ENCODE results near the gene TRAPPC5.

Gene TRAPPC5

DNA sequence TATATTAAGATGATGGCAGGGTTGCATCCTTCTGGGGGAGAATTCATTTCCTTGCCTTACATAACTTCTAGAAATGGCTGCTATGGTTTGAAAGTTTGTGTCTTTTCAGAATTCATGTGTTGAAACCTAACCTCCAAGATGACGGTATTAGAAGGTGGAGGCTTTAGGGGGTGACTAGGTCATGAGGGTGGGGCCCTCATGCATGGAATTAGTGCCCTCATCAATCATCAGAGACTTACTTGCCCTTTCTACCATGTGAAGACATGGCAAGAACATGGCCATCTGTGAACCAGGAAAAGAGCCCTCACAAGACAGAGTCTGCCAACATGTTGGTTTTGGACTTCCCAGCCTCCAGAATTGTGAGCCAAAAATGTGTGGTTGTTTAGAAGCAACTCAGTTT, 36.1 kb downstream of the TRAPPC5 start (continued):
- TF ChIP-seq, protein P1, sequence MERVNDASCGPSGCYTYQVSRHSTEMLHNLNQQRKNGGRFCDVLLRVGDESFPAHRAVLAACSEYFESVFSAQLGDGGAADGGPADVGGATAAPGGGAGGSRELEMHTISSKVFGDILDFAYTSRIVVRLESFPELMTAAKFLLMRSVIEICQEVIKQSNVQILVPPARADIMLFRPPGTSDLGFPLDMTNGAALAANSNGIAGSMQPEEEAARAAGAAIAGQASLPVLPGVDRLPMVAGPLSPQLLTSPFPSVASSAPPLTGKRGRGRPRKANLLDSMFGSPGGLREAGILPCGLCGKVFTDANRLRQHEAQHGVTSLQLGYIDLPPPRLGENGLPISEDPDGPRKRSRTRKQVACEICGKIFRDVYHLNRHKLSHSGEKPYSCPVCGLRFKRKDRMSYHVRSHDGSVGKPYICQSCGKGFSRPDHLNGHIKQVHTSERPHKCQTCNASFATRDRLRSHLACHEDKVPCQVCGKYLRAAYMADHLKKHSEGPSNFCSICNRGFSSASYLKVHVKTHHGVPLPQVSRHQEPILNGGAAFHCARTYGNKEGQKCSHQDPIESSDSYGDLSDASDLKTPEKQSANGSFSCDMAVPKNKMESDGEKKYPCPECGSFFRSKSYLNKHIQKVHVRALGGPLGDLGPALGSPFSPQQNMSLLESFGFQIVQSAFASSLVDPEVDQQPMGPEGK (CRISPR knock-in tag; IDR thresholded peaks at IDR 0.05; ENCODE audit: borderline replicate concordance) = no peak
- no peak for TF ChIP-seq ZFP3 (CRISPR knock-in tag; IDR thresholded peaks at IDR 0.05)
- TF ChIP-seq, protein P2, sequence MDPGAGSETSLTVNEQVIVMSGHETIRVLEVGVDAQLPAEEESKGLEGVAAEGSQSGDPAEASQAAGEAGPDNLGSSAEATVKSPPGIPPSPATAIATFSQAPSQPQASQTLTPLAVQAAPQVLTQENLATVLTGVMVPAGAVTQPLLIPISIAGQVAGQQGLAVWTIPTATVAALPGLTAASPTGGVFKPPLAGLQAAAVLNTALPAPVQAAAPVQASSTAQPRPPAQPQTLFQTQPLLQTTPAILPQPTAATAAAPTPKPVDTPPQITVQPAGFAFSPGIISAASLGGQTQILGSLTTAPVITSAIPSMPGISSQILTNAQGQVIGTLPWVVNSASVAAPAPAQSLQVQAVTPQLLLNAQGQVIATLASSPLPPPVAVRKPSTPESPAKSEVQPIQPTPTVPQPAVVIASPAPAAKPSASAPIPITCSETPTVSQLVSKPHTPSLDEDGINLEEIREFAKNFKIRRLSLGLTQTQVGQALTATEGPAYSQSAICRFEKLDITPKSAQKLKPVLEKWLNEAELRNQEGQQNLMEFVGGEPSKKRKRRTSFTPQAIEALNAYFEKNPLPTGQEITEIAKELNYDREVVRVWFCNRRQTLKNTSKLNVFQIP (CRISPR knock-in tag; IDR thresholded peaks at IDR 0.05; ENCODE audit: borderline replicate concordance, low read depth) = no peak
- no peak for TF ChIP-seq ZNF70 (CRISPR knock-in tag; IDR thresholded peaks at IDR 0.05)
- TF ChIP-seq PPARA (CRISPR knock-in tag; IDR thresholded peaks at IDR 0.05; ENCODE audit: borderline replicate concordance) = no peak

DNA sequence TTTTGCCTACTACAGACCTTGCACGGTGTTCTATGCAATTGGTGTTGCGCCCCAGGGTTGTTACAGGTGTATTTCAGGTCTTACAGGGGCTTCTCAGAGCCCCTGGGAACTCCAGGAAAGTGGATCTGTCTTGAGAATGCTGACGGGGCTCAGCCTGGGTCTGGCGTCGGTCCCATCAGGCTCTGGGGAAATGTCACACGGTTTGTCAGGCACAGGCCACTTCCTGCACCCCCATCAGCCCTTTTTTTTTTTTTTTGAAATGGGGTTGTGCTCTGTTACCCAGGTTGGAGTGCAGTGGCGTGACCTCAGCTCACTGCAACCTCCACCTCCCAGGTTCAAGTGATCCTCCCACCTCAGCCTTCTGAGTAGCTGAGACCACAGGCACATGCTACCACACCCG, 38.0 kb downstream of the TRAPPC5 start:
- ATAC-seq = no peak
- TF ChIP-seq ZFP30 (CRISPR knock-in tag; IDR thresholded peaks at IDR 0.05) = no peak
- TF ChIP-seq SNAI2 (CRISPR knock-in tag; IDR thresholded peaks at IDR 0.05) = no peak
- no peak for TF ChIP-seq ESRRG (CRISPR knock-in tag; IDR thresholded peaks at IDR 0.05)
- no peak for TF ChIP-seq ZC3H10 (CRISPR knock-in tag; IDR thresholded peaks at IDR 0.05)
- TF ChIP-seq ZNF8 (CRISPR knock-in tag; IDR thresholded peaks at IDR 0.05) = no peak
- TF ChIP-seq, protein P1 (CRISPR knock-in tag; IDR thresholded peaks at IDR 0.05; ENCODE audit: borderline replicate concordance) = no peak
- TF ChIP-seq PPARA (CRISPR knock-in tag; IDR thresholded peaks at IDR 0.05; ENCODE audit: borderline replicate concordance) = no peak
- TF ChIP-seq, protein P3, sequence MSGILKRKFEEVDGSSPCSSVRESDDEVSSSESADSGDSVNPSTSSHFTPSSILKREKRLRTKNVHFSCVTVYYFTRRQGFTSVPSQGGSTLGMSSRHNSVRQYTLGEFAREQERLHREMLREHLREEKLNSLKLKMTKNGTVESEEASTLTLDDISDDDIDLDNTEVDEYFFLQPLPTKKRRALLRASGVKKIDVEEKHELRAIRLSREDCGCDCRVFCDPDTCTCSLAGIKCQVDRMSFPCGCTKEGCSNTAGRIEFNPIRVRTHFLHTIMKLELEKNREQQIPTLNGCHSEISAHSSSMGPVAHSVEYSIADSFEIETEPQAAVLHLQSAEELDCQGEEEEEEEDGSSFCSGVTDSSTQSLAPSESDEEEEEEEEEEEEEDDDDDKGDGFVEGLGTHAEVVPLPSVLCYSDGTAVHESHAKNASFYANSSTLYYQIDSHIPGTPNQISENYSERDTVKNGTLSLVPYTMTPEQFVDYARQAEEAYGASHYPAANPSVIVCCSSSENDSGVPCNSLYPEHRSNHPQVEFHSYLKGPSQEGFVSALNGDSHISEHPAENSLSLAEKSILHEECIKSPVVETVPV (CRISPR knock-in tag; IDR thresholded peaks at IDR 0.05) = no peak
- no peak for TF ChIP-seq BACH2 (CRISPR knock-in tag; IDR thresholded peaks at IDR 0.05; ENCODE audit: borderline replicate concordance)
- TF ChIP-seq GLIS3 (CRISPR knock-in tag; IDR thresholded peaks at IDR 0.05) = no peak
- TF ChIP-seq ZFP3 (CRISPR knock-in tag; IDR thresholded peaks at IDR 0.05) = no peak
- no peak for TF ChIP-seq OSR1 (CRISPR knock-in tag; IDR thresholded peaks at IDR 0.05)
- TF ChIP-seq ARNTL (CRISPR knock-in tag; IDR thresholded peaks at IDR 0.05; ENCODE audit: borderline replicate concordance, low read depth) = no peak
- TF ChIP-seq ZNF565 (CRISPR knock-in tag; conservative IDR thresholded peaks at IDR 0.05; ENCODE audit: low read depth) = no peak
- TF ChIP-seq, protein P4, sequence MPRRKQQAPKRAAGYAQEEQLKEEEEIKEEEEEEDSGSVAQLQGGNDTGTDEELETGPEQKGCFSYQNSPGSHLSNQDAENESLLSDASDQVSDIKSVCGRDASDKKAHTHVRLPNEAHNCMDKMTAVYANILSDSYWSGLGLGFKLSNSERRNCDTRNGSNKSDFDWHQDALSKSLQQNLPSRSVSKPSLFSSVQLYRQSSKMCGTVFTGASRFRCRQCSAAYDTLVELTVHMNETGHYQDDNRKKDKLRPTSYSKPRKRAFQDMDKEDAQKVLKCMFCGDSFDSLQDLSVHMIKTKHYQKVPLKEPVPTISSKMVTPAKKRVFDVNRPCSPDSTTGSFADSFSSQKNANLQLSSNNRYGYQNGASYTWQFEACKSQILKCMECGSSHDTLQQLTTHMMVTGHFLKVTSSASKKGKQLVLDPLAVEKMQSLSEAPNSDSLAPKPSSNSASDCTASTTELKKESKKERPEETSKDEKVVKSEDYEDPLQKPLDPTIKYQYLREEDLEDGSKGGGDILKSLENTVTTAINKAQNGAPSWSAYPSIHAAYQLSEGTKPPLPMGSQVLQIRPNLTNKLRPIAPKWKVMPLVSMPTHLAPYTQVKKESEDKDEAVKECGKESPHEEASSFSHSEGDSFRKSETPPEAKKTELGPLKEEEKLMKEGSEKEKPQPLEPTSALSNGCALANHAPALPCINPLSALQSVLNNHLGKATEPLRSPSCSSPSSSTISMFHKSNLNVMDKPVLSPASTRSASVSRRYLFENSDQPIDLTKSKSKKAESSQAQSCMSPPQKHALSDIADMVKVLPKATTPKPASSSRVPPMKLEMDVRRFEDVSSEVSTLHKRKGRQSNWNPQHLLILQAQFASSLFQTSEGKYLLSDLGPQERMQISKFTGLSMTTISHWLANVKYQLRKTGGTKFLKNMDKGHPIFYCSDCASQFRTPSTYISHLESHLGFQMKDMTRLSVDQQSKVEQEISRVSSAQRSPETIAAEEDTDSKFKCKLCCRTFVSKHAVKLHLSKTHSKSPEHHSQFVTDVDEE (CRISPR knock-in tag; IDR thresholded peaks at IDR 0.05) = no peak
- TF ChIP-seq ZNF70 (CRISPR knock-in tag; IDR thresholded peaks at IDR 0.05) = no peak

DNA sequence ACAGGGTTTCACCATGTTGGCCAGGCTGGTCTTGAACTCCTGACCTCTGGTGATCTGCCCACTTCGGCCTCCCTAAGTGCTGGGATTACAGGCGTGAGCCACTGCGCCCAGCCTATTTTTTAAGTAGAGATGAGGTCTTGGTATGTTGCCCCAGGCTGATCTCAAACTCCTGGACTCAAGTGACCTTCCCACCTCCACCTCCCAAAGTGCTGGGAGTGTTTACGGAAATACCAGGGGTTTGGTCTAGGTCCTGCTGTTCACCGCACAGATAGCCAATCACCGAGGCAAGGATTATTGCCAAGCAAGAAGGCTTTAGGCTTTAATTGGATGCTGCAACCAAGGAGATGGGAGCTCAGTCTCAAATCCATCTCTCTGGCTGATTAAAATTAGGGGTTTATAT, 39.7 kb downstream of the TRAPPC5 start:
- TF ChIP-seq ZNF70 (CRISPR knock-in tag; IDR thresholded peaks at IDR 0.05) = no peak
- TF ChIP-seq OSR1 (CRISPR knock-in tag; IDR thresholded peaks at IDR 0.05) = no peak
- no peak for TF ChIP-seq ARNTL (CRISPR knock-in tag; IDR thresholded peaks at IDR 0.05; ENCODE audit: borderline replicate concordance, low read depth)
- no peak for TF ChIP-seq PPARA (CRISPR knock-in tag; IDR thresholded peaks at IDR 0.05; ENCODE audit: borderline replicate concordance)
- TF ChIP-seq, protein P3 (CRISPR knock-in tag; IDR thresholded peaks at IDR 0.05) = no peak
- TF ChIP-seq GLIS3 (CRISPR knock-in tag; IDR thresholded peaks at IDR 0.05) = no peak
- TF ChIP-seq, protein P1 (CRISPR knock-in tag; IDR thresholded peaks at IDR 0.05; ENCODE audit: borderline replicate concordance) = no peak
- no peak for ATAC-seq
